ENCODE results near the gene TMEM156.
"Not testable (repeated sequence)": the region's sequence is repeated elsewhere in the genome, so short reads cannot be mapped to it uniquely, and the experiment has no call there.

Gene TMEM156

DNA sequence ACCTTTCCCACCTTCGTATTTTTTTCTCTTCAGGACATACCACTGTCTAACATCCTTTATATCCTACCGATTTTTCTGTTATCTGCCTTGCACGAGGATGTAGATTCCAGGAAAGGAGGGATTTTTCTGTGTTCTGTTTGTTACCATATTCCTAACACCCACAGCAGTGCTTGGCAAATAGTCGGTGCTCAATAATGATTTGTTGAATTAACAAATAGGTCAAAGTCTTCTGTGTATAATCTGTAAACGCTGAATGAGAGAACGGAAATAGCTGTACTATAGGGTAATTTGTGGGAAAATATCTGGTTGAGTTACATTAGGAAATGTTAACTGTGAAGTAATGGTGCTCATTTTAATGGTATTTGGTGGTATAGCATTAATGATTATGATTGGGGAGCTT is 81.5 kb downstream of the TMEM156 start:
- no peak for DNase-seq (ENCODE audit: low read depth)
- H3K4me3 ChIP-seq (ENCODE audit: low read length), result no peak overlapping the region
- TF ChIP-seq, protein P1, sequence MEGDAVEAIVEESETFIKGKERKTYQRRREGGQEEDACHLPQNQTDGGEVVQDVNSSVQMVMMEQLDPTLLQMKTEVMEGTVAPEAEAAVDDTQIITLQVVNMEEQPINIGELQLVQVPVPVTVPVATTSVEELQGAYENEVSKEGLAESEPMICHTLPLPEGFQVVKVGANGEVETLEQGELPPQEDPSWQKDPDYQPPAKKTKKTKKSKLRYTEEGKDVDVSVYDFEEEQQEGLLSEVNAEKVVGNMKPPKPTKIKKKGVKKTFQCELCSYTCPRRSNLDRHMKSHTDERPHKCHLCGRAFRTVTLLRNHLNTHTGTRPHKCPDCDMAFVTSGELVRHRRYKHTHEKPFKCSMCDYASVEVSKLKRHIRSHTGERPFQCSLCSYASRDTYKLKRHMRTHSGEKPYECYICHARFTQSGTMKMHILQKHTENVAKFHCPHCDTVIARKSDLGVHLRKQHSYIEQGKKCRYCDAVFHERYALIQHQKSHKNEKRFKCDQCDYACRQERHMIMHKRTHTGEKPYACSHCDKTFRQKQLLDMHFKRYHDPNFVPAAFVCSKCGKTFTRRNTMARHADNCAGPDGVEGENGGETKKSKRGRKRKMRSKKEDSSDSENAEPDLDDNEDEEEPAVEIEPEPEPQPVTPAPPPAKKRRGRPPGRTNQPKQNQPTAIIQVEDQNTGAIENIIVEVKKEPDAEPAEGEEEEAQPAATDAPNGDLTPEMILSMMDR (IDR thresholded peaks at IDR 0.05; ENCODE audit: insufficient read depth, low read depth, low read length, missing control alignments), result no peak

DNA sequence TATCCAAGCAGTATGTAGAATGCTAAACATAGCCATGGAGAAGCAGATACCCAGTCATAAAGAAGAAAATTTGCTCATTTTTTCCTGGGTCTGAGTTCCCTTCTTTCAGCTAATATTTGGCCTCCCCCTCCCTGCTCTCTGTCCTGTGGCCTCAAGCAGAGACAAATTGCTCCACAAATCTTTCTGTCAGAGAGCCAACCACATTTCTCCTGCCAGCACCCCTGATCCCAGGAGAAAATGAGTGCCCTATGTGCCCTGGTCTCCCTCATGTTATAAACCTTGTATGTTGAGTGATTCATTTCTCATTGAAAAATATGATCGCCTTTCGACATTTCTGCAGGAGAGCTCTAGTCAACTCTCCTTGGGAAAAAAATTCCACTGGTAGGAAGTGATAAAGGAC is 82.0 kb downstream of the TMEM156 start:
- DNase-seq (ENCODE audit: low read depth), result no peak
- no peak overlapping the region for H3K4me3 ChIP-seq (ENCODE audit: low read length)
- TF ChIP-seq, protein P1 (IDR thresholded peaks at IDR 0.05; ENCODE audit: insufficient read depth, low read depth, low read length, missing control alignments), result no peak

DNA sequence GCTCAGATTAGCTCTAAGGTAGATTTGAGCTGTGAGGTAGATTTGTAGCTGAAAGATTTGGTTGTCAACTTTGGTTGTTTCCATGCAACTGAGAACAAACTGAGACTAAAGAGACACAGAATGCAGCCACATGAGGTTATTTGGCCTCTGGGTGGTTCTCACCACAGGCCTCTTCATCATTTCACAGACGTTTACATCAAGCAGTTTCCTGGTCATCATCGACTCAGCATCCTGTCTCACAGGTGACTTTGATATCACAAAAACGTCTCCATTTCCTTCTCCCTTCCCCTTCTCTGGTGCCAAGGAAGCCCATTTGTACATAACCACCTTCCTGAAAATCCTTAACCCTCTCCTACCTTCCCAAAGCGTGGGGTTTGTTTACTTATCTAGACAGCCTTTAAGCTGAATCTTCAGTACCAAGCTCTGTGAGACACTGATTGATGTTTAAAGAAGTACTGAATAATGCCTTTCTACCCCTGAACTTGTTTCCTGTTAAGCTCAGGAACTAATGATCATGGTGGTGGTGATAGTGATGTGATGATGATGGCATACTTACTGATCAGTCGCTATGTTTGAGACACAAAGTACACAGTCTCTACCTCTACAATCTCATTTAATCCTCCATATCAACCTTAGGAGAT is 82.7 kb downstream of the TMEM156 start:
- peak; percentile 48 for DNase-seq (ENCODE audit: low read depth)
- no peak overlapping the region for H3K4me3 ChIP-seq (ENCODE audit: low read length)
- TF ChIP-seq, protein P1 (IDR thresholded peaks at IDR 0.05; ENCODE audit: insufficient read depth, low read depth, low read length, missing control alignments), result no peak

DNA sequence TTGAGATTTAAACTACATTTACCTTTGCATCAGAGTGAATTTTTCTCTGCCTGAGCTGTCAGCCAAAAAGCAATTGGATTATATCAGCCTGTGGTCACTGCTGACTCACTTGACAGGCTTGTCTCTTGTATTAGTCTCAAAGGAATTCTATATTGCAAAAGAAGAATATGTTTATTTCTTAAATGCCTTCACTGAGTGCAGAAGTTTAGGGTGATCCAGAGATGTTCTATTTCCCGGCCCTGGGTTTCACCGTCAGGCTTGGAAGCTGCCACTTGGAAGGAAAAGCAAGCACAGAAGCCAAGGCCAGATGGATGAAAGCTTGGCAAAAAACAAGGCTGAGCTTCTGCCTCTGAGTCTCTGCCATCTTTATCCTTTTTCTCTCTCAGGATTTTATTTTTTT is 83.7 kb downstream of the TMEM156 start:
- TF ChIP-seq, protein P1 (IDR thresholded peaks at IDR 0.05; ENCODE audit: insufficient read depth, low read depth, low read length, missing control alignments), result no peak
- peak; percentile 86 for DNase-seq (ENCODE audit: low read depth)
- H3K4me3 ChIP-seq (ENCODE audit: low read length), result no peak overlapping the region

DNA sequence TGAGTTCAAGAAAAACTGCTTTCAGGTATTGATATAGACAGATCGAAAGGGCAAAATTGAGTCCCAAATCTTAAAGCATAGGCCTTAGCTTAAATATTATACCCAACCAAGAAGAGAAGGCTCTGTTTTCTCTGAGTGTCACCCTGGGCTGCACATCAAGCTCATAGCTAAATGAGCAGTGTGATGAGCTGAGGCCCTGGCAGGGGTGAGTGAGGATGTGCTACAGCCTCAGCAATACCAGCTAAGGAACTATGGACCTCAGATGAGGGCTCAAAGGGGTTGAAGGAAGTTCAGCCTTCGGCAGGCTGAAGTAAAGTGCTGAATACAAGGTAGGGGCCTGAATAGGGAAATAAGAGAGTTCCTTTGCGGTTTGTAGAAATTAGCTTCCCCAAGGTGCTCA is 85.3 kb downstream of the TMEM156 start:
- TF ChIP-seq, protein P1 (IDR thresholded peaks at IDR 0.05; ENCODE audit: insufficient read depth, low read depth, low read length, missing control alignments), result no peak
- H3K4me3 ChIP-seq (ENCODE audit: low read length), result no peak overlapping the region
- no peak for DNase-seq (ENCODE audit: low read depth)

DNA sequence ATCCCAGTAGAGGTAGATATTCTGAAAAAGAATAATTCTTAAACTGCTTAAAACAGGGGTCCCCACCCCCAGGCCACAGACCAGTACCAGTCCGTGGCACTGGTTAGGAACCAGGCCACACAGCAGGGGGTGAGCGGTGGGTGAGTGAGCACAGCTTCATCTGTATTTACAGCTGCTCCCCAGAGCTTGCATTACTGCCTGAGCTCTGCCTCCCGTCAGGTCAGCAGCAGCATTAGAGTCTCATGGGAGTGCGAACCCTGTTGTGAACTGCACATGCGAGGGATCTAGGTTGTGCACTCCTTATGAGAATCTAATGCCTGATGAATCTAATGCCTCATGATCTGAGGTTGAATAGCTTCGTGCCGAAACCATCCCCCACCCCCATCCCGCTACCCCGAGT is 87.8 kb downstream of the TMEM156 start:
- TF ChIP-seq, protein P1 (IDR thresholded peaks at IDR 0.05; ENCODE audit: insufficient read depth, low read depth, low read length, missing control alignments), result no peak
- no peak for DNase-seq (ENCODE audit: low read depth)
- no peak overlapping the region for H3K4me3 ChIP-seq (ENCODE audit: low read length)

DNA sequence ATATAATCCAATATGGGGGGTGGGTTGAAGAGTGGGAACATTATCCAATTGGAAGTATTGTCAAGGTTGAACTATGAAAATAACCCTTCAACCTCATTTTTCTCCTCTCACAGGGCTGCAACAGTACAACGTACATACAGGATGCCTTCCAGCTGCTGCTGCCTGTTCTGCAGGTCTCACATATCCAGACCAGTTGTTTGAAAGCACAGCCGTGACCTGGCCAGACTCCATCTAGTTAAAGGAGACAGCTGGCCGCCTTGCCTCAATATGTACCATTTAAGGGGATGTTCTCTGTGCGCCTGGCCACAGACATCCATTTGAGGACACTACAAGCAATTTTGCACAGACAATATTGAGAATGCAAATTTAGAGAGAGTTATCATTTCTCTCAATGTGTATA is 88.9 kb downstream of the TMEM156 start:
- no peak overlapping the region for H3K4me3 ChIP-seq (ENCODE audit: low read length)
- TF ChIP-seq, protein P1 (IDR thresholded peaks at IDR 0.05; ENCODE audit: insufficient read depth, low read depth, low read length, missing control alignments), result no peak
- DNase-seq (ENCODE audit: low read depth), result no peak

DNA sequence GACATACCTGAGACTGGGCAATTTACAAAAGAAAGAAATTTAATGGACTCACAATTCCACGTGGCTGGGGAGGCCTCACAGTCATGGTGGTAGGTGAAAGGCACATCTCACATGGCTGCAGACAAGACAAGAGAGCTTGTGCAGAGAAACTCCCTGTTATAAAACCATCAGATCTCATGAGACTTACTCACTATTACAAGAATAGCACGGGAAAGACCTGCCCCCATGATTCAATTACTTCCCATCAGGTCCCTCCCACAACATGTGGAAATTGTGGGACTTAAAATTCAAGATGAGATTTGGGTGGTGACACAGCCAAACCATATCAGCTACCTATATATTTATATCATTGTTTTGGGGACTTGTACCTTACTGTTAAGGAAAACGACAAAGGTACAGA is 90.3 kb downstream of the TMEM156 start:
- not testable (repeated sequence) for DNase-seq (ENCODE audit: low read depth); H3K4me3 ChIP-seq (ENCODE audit: low read length)
